Skeletal muscle satellite cell (primary cell): Measurements from ENCODE around the gene SH3PXD2A.

Source experiments
- H3K27me3 ChIP-seq: 2 replicates; pipeline ENCODE4 v1.7.0; 2013; ENCODE audit warnings: low read length; ENCODE audit not compliant: control insufficient read depth, insufficient read depth
- H3K36me3 ChIP-seq: 2 replicates; pipeline ENCODE4 v1.7.0; 2013; ENCODE audit warnings: mild to moderate bottlenecking, control low read depth, low read length; ENCODE audit not compliant: insufficient read depth
- H3K4me1 ChIP-seq: 2 replicates; pipeline ENCODE4 v1.7.0; 2013; ENCODE audit warnings: low read length; ENCODE audit not compliant: control insufficient read depth, insufficient read depth
- H3K4me2 ChIP-seq: 2 replicates; pipeline ENCODE4 v1.7.0; 2013; ENCODE audit warnings: mild to moderate bottlenecking, low read length
- H3K4me3 ChIP-seq: 2 replicates; pipeline ENCODE4 v1.7.0; 2013; ENCODE audit warnings: low read length
- H3K9ac ChIP-seq: 2 replicates; pipeline ENCODE4 v1.7.0; 2013; ENCODE audit warnings: mild to moderate bottlenecking, low read depth, low read length, moderate library complexity
- H3K9me3 ChIP-seq: replicated peaks from 2 replicates; pipeline ENCODE4 v1.7.0; 2013; ENCODE audit warnings: mild to moderate bottlenecking, control low read depth, low read length

The SH3PXD2A gene

DNA sequence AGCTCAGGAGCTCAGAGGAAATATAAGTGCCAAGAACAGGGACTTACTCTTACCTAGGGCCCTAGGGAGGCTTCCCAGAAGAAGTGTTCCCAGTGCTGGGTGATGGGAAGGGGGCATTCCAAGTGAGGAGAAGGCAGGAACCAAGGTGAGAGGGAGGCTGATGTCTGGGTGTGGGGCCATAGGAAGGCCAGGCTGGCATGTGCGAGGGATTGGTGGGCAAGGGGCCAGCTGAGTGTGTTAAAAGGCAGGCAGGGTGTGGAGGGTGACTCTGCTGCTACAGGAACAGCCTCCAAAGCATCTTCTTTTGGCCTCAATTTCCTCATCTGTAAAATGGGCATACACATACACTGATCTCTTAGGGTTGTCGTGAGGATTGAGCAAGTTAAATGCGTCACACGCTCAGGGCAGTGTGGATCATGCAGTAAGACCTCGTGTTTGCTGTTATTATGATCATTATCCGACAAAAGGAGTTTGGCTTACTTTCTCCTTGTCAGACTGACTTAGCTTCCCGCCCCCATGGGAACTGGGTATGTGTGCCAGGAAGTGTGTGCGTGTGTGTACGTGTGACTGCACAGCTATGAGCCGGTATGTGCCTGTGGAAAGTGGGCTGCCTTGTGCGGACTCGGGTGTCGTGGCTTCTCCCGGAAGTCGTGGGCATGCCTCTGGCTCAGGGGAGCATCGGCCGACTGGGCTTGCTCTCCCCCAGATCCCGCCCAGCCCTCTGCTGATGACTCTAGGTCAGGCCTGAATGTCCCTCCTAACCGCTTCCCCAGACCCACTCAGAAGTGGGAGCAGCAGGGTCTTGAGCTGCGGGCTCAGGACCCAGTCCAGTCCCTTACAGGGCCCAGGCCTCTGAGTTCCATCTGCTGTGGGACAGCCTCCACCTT, 302.3 kb downstream of the SH3PXD2A start:
- Histone ChIP-seq H3K36me3 (no peaks in the 10 kb centered on the region), H3K9ac (no peak overlapping the region), H3K4me2 (no peak overlapping the region), H3K27me3 (peaks cover 81% of the 10 kb centered on the region), H3K4me1 (peaks cover 8% of the 10 kb centered on the region), H3K4me3 (no peak overlapping the region), H3K9me3 (no peaks in the 10 kb centered on the region)

DNA sequence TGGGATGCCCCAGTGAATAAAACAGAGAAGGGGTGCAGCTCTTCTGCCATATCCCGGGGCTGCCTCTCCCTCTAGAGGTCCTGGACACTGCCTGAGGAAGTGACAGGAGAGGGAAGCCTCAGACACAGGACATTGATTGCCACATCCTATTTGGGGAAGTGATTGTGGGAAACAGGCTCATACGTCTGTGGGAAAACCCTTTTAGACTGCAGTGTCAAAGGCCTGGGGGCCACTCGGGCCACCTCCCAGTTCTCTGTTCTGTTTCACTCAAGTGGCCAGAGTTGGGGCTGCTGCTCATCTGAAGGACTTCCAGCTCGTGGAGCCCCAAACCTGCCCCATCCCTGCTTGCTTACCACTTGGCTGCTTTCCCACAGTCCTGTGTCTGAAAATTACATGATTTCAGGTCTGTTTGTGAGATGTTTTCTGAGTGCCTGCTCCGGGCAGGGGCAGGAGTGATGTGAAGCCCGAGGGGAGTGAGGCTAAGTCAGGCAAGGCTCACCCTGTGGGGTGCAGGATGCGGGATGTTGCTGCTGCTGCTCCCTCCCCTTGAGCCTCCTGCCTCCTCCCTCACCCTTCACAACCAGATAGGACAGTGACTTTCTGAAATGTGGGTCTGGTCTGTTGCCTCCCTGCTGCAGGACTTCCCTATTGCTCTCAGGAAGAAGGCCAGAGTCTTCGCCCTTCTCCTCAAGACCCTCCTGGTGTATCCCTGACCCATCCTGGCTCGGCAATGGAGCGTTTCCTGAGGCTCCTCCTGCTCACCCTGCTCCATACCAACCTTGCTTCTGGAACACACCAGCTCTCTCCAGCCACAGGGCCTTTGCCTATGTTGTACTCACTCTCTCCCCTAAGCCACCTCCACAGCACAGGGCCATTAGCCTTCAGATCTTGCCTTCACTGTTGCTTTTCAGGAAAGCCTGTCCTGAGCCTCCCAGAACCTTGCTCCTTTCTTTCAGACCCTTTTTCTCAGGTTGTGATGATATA, 303.5 kb downstream of the SH3PXD2A start:
- Histone ChIP-seq H3K27me3 (peaks cover 80% of the 10 kb centered on the region), H3K4me1 (peaks cover 8% of the 10 kb centered on the region)

DNA sequence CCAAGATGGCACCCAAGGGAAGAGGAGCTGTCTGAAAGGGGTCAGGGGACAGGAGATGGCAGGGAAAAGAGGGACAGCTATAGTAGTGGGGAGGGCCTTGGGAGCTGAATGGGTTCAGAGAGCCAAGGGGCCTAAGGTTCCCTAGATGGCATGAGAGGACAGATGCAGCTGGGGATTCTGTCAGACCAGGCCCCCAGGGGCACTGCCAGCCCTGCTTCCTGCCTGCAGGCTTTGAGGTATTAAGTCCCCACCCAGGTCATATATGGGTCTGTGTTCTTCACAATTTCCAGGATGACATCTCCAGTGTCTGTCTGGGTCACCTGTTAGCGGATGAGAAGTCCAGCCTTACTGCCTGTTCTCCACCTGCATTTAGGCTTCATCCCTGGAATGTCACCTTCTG, 305.1 kb downstream of the SH3PXD2A start:
- Histone ChIP-seq H3K27me3 (peaks cover 81% of the 10 kb centered on the region), H3K9ac (no peak overlapping the region), H3K4me3 (no peak overlapping the region)

More for the DNA sequence above, 303.5 kb downstream of the SH3PXD2A start:
- Histone ChIP-seq H3K4me3 (no peak overlapping the region), H3K9ac (no peak overlapping the region), H3K36me3 (no peaks in the 10 kb centered on the region), H3K4me2 (no peak overlapping the region), H3K9me3 (no peaks in the 10 kb centered on the region)

DNA sequence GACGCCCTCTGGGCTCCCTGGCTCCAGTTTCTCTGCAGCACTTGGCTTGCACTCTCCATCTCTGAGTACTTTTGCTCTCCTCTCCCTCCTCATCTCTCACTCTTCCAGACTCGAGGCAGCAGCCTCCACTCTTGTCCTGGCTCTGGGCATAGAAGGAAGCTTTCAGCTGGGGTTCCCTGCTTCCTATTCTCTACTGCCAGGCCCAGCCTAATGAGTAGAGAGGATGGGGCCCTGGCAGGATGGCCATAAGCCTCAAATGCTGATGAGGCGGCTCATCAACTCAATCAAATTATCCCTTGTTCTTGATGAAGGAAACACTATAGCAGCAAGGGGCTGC, 306.1 kb downstream of the SH3PXD2A start:
- Histone ChIP-seq H3K4me3 (no peak overlapping the region), H3K36me3 (no peaks in the 10 kb centered on the region), H3K9ac (no peak overlapping the region), H3K4me2 (no peak overlapping the region), H3K27me3 (peaks cover 88% of the 10 kb centered on the region), H3K9me3 (no peaks in the 10 kb centered on the region), H3K4me1 (peaks cover 3% of the 10 kb centered on the region)

More for the DNA sequence above, 305.1 kb downstream of the SH3PXD2A start:
- H3K9me3 ChIP-seq = no peaks in the 10 kb centered on the region
- H3K36me3 ChIP-seq = no peaks in the 10 kb centered on the region
- peaks cover 3% of the 10 kb centered on the region for H3K4me1 ChIP-seq
- no peak overlapping the region for H3K4me2 ChIP-seq

DNA sequence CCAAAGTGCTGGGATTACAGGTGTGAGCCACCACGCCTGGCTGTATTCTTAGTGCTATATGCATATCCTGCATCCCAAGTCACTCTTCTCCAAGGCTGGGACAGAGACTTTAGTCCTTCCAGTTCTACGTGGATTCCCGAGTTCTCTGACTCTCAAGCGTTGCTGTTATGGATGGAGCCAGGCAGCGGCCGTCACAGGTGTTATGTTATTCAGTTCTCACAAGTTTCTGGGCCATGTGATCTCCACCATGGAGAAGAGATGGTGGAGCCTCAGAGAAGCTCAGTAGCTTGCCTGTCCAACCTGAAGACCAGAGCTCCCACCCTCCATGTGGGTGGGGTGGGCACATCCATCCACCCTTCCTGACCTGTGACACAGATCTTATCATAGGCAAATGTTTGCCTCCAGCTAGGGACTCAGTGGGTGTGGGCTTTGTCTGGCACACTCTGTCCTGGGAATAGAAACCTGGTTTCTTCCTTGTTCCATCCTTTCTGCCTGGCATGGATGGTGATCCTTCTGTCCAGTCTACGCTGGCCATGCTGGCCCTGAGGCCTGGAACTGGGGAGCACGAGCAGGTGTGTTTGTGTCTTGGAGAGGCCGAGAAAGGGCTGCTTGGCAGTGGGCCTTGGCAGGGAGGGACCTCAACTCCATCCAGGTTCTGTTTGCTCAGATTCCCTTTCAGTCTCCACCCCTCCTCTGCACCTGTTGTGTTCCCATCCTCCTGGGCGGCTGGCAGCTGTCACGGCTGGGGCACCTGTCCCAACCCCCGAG, 306.6 kb downstream of the SH3PXD2A start:
- Histone ChIP-seq H3K36me3 (no peaks in the 10 kb centered on the region), H3K27me3 (peaks cover 90% of the 10 kb centered on the region), H3K9ac (no peak overlapping the region), H3K9me3 (no peaks in the 10 kb centered on the region), H3K4me3 (no peak overlapping the region), H3K4me1 (peaks cover under 1% of the 10 kb centered on the region), H3K4me2 (no peak overlapping the region)

DNA sequence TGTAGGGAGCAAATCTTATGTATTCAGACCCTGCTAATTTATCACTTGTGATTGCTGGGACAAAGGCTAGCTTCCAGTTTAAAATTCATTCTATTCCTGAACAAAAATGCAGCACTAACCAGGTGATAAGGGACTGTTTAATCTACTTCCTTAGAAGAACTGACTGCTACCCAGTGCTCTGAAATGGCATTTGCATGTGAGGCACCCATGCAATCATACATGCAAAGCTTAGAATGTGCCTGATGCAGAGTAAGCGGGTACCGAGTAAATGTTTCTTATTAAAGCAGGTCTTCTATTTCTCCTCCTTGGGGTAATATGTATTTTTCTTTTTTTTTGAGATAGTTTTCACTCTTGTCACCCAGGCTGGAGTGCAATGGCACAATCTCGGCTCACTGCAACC, 307.4 kb downstream of the SH3PXD2A start:
- Histone ChIP-seq H3K4me1 (no peaks in the 10 kb centered on the region), H3K27me3 (peaks cover 90% of the 10 kb centered on the region), H3K36me3 (no peaks in the 10 kb centered on the region), H3K4me3 (no peak overlapping the region), H3K9ac (no peak overlapping the region), H3K9me3 (no peaks in the 10 kb centered on the region), H3K4me2 (no peak overlapping the region)

DNA sequence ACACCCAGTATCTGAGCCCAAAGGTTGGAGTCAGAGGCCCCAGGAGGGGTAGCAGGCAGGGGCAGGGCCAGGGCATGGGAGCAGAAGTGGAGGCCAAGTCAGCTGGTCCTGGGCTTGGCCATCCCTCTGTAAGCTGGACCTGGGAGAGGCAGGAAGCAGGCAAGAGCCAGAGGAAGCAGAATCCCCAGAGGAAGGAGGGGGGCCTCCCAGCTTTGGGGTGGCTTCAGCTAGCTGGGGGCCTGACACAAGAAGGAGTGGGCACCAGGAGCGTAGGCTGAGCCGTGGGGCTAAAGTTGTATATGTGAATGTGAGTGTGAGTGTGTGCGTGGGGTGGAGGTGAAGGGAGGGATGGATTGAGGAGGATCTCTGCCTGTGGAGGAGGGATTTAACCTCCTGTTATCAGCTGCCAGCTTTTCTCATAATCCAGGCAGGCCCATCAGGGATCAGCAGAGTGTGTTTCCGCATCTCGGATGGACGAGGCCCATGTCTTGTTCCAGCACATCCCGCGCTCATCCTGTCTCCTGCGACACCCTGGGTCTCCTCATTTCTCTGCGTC, 307.9 kb downstream of the SH3PXD2A start:
- Histone ChIP-seq H3K9ac (no peak overlapping the region), H3K27me3 (peaks cover 89% of the 10 kb centered on the region), H3K4me2 (no peak overlapping the region), H3K4me1 (no peaks in the 10 kb centered on the region), H3K36me3 (no peaks in the 10 kb centered on the region), H3K4me3 (no peak overlapping the region), H3K9me3 (no peaks in the 10 kb centered on the region)

DNA sequence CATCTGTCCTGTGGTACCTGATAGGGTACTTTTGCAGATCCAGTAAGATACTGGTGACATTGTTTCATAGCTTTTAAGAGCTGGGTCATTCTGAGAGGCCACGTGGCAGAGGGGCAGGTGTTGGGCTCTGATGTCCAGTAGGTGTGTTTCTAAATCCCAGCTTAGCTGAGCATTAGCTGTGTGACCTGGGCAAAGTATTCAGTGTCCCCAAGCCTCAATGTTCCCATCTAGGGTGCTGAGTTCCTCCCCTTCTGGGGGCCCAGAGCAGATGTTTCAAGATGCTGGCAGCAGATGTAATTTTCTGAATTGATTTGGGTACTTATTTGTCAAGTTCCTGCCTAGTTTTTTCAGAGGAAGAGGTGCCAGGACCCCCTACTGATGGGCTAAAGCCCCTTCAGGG, 309.0 kb downstream of the SH3PXD2A start:
- Histone ChIP-seq H3K4me1 (no peaks in the 10 kb centered on the region), H3K4me3 (no peak overlapping the region), H3K27me3 (peaks cover 85% of the 10 kb centered on the region), H3K9ac (no peak overlapping the region), H3K36me3 (no peaks in the 10 kb centered on the region), H3K9me3 (no peaks in the 10 kb centered on the region), H3K4me2 (no peak overlapping the region)

DNA sequence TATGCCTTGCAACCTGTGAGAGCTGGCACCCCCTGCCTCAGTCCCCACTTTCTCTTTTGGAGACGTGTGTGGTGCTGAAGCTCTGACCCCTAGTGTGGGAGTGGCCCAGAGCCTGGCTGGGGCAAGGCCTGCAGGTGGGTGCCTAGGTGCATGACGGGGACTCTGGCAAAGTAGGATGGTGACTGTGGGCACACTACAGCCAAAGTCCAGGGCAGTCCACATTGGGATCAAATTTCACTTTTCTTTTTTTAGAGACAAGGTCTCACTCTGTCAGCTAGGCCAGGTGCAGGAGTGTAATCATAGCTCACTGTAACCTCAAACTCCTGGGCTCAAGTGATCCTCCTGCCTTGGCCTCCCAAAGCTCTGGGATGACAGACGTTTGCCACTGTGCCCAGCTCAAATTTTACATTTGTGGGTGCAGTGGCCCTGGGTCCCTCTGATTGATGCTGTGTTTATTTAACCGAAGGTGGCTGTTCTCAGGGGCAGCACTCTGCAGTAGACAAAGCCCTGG, 309.6 kb downstream of the SH3PXD2A start:
- Histone ChIP-seq H3K36me3 (no peaks in the 10 kb centered on the region), H3K9me3 (no peaks in the 10 kb centered on the region), H3K4me3 (no peak overlapping the region), H3K4me2 (no peak overlapping the region), H3K27me3 (peaks cover 88% of the 10 kb centered on the region), H3K9ac (no peak overlapping the region), H3K4me1 (no peaks in the 10 kb centered on the region)

DNA sequence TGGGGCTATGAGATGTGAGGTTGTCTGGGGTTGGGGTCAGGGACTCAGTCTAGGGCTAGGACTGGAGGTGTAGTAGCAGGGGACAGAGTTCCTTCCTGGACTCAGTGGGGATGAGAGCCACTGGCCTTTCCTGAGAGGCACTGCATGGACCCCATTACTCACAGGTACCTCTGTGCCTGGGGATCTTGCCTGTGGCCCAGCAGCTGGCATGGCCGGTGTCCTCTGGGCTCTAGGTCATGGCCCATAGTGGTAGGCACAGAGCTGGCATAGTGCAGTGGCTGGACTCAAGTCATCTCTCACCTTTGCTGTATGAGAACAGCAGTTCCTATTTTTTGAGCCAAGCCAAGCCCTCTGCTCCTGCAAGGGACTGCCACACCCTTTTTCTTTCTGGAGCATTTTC, 310.0 kb downstream of the SH3PXD2A start:
- H3K9me3 ChIP-seq = no peaks in the 10 kb centered on the region
- no peak overlapping the region for H3K4me2 ChIP-seq
- no peaks in the 10 kb centered on the region for H3K36me3 ChIP-seq
- no peak overlapping the region for H3K4me3 ChIP-seq
- H3K4me1 ChIP-seq = no peaks in the 10 kb centered on the region
- no peak overlapping the region for H3K9ac ChIP-seq
- peaks cover 88% of the 10 kb centered on the region for H3K27me3 ChIP-seq
